NCI-H1048 (cell line): ENCODE measurements around the gene ESRRG.
A peak's percentile ranks its signal among the peaks of the same experiment; 100 is the strongest.

Source experiments
- DNase-seq: peaks from one replicate; lab custom pipeline; 2025; lab: John Stamatoyannopoulos, UW

Gene ESRRG

DNA sequence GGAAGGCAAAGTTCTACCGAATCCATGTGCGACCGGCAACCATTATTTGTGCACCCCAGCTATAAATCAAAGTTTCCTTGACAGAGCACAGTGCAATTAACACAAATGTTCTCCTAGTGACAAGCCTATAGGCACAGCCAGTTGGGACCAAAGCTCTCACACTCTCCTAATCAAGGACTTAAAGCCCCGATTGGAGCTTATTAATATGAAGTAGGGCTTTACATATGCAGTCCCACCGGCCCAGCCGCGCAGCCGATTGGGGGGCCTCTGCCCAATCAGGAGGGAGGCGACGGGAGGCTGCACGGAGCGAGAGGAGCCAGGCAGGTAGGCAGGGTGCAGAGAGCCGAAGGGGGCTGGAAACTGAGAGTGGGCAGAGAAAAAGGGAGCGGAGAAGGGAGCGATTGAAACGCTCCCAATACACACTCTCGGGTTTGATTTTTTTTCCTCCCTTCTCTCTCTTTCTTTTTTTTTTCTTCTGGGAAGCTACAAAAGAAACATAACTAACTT, at the start of gene ESRRG:
ESRRG (minus strand) TSS at position 156 of the 507 bp plus-strand sequence; CDS start at position 26, 130 bp downstream.
- no peak for DNase-seq

DNA sequence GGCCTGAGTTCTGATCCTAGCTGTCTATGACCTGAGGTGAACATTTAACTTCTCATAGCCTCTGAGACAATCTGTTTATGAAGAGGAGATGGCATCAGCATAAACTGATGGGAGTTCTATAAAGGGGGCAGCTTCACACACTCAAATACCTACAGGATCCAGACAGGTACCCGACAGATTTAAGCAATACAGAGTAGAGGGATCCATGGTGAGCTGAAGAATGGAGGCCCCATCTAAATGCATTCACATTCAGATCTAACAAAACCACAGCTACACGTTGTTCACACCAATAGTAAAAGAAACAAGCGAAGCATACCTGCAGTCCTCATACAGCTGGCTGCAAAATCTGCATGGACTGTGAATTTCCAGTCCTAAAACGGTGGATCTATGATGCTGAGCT, 48.7 kb upstream of the ESRRG start:
- no peak for DNase-seq

DNA sequence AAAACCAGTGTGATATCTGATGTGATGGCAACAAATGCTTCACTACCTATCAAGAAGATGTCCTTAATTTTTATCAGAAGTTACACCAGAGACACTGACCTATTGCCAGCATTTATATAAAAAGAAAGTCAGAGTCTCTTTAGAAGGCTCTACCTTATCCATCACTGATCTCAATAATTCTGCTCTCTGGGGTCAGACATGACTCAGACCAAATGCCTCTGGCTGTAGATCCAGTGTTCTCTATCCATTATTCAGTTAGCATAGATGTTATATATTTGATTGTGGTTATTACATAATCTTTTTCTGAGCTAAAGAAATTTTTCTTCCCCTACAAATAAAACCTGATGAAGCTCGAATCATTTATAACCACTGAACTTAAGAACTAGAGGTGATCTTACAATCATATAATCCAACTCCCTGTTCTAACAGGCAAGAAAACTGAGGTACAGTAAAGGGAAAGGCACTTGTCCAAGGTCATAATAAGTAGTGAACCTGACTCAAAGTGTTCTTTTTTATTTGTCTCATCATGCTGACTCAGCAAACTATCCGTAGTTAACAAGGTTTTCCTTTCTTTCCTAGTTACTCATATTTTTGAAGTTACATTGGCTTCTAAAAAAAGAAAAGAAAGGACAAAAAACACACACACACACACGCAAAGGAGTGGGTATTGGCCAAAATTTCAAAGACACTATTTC, 43.6 kb upstream of the ESRRG start:
- DNase-seq: no peak

DNA sequence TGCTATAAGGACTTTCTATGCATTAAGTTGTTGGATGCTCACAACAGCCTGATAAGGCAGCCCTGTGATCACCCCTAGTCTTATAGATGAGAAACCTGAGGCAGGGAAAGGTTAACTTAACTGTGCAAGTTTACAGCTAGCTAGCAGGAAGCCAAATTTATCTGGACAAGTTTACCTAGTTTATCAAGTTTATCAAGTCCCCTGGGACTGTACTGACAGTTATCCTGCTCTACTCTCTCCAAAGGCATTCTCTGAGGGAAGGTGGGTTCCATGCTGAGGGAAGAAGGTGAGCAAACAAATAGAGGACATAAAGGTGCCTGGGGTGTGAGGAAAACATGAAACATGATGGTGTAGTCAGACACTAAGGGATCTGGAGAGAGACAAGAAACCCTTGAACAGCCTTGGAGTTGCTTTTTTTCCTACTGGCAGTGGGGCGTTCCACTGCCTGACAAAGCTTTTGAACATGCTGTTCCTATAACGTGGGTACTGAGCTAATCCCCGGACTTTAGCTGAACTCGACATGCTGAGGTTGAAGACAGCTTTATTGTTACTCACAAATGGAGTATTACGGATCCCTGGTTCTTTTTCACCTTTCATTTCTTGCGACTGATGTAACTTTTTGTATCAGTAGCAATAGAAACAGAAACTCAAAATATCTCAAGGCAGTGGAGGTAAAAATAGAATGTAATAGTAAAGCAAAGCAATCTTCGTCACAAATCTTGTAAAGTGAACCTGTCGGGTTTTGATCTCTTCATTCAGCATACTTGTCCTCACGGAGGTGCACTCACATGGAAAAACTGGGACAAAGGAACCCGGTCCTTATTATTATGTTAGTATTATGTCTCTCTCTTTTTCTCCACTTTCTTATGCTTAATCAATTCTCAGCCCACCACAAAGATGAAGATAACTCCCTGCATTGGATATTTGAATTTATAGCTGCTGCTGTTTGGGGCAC, 42.4 kb upstream of the ESRRG start:
- no peak for DNase-seq

DNA sequence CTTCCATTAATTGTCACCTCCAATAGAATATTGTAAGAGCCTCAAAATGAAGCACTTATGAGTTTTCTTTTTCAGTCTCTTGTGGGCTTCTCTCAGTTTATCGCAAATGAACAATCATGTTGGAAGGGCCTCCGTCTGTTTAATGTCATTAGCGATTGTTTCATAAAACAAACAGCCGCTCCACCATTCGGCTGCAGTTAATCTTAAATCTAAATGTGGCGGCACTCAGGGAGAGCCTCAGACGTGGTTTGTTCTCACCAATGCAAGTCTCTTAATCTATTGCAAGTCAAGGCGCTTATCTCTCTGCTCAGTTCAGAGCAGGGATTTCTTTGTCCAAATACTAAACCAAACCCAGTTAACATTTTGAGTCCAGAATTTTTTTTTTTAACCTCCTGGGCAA, 34.9 kb upstream of the ESRRG start:
- no peak for DNase-seq

DNA sequence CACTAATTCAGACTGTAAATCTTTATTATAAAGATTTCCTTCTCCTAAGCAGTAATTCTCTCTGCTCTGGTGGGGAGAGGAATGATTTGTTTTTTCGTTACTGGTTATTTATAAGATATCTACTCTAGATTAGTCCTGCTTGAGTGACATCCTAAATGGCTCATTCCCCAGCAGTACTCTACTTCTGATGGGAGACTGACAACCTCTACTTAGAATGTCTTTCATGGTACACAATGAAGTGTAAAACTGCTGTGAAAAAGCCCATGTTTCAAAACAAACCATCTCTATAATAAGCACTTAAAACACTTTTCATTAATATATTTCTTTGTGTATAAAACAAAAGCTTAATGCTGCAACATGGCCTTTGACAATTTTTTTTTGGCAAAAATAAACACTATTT, 33.9 kb upstream of the ESRRG start:
- no peak for DNase-seq

DNA sequence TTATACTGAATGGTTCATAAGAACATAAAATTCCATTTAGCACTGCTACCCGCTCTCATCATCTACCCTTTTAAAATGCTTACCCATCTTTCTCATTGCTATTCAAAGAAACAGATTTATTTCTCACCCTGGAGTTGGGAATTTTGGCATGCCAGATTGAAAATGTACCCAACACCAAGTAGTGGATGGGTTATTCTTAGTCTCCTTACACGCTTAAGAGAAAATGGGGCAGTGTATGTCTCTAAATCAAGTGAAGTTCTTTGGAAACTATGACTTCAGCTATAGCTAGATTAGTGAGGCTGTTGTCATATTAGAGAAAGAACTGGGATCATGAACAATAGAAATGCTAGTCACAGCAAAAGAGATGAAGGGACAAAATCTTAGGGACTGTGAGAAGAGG, 27.7 kb upstream of the ESRRG start:
- no peak for DNase-seq

DNA sequence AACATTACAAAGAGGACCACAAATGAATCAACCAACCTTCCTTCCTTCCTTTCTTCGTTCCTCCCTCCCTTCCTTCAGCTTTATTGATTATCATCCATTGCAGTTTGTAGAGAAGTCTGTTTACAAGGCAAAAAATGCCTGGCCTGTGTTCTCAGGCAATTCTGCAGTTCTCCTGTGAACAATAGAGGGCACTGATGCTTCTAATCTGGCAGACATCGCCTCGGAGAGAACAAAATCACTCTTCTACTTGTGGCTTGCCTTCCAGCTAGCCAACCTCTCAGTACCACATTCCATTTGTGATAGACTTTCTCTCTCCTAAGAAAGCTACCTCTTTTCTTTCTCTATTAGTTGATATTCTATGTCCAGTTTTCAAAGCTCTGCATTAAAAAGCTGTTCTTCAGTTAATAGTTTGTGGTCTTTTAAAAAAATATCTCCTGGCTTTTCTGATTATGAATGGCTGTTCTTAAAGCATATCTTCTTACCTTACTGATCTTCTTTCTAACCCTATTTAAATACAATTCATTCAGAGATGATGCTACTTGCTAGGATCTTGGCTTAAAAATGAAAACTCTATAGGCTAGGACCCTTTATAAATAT, 26.9 kb upstream of the ESRRG start:
- DNase-seq: peak; percentile 51

DNA sequence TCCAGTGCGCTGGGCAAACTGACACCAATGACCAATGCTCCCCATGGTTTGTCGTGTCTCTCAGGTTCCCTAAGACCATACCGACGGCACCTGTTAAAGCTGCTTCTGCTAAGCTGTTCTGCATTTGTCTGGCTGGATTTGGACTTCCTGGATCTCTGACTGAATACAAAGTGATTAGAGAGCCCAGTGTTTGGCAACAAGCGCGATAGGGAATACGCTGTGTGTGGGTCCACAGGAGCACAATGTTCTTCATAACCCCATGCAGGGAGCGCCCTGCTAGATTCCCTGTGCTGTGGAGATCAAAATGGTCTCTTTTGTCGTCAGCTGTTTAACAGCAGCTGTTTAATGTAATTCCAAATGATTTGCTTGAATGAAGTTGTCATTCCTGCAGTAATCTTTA, 26.0 kb upstream of the ESRRG start:
- no peak for DNase-seq

DNA sequence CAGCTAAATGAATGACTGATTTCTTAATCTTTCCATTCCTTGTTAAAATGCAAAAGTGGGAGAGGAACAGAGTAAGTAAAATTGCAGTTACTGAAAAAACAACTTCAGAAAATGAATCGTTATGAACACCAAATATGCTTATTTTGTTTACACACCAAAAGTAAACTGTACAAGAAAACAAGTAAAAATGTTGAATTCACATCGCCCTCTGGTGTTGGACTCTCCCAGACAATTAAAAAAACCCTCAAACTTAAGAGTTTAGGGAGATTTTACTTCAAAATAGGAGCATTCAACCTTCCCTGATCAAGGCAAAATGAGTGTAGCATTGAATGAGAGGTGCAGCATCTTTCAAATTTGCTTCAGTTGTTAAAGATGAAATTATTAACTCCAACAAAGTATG, 19.4 kb upstream of the ESRRG start:
- no peak for DNase-seq

DNA sequence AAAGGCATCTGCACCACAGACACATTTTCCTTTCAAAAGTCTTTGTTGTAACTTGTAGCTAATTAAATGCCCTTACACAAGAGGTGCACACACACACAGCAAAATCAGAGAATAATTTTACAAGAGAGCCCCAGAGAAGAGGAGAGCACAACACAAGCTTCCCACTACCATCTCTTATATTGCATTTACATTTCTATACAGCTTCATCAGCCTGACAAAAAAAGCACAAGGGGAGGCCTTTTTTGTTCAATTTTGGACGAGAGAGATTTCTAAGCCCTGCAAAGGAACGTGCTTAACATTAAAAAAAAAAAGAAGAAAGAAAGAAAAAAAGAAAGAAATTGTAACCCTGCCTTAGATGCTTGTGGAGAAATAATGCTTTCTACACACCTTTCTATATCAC, 17.1 kb upstream of the ESRRG start:
- DNase-seq: no peak

DNA sequence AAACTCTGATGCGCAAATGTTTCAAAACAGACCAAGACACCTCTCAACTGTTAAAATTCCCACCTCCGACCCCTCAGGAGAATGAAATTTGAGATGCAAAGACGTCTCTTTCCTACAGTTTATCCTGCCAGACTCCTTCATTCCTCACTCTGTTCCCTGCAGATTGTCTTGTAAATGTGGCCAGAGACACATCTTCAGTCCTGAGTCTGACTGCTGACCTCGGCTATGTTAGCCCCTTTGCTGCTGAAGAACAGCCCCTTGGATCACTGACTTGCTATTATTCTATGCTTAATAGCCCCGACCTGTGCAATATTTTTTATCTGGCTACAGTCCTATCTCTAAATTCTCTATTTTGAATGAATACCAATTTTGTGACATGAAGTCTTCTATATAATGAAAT, 16.6 kb upstream of the ESRRG start:
- no peak for DNase-seq

DNA sequence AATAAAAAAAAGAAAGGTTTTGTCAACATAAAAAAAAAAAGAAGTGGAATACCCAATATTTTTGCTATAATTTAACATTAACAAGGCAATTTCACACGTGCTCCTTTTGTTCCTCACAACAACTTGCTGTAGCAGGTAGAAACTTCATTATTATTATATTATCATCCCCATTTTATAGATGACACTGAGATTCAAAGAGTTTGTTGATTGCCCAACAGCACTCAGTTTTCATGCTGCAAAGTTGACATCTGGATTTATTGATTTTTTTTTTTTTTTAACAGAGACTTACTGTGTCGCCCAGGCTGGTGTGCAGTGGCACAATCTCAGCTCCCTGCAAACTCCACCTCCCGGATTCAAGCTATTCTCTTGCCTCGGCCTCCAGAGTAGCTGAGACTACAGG, 8.9 kb upstream of the ESRRG start:
- no peak for DNase-seq

DNA sequence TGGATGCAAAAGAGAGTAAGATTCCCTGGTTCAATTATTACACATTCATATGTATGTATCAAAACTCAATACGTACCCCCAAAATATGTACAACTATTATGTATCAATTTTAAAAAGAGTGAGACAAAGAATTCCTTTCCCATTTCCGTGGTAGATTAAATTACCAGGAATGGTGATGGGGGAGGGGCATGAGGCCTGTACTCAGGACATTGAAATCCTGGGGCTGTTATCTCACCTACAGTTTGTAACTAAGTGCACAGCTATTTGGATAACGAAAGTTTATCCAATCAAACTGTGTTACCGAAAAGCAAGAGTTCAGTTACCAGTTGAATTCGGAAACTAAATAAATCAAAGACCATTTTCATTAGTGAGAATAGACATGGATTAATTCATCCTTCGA, 8.3 kb upstream of the ESRRG start:
- no peak for DNase-seq

DNA sequence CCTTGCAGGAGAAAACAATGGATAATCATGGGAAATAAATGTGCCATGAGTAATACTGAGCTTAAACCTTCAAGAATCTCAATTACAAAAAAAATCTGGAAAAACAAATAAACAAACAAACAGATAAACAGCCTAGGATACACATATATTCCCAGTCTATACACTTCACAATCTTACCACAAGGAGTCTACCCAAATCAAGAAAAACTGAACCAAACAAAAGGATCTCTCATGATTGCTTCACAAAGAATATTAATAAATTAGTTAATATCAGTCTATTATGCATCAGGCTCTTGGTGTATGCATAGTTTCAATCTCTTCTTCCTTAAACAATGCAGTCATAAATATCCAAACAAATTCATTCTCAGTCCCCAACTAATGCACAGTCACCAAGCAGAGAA, 3.2 kb upstream of the ESRRG start:
- DNase-seq: no peak

DNA sequence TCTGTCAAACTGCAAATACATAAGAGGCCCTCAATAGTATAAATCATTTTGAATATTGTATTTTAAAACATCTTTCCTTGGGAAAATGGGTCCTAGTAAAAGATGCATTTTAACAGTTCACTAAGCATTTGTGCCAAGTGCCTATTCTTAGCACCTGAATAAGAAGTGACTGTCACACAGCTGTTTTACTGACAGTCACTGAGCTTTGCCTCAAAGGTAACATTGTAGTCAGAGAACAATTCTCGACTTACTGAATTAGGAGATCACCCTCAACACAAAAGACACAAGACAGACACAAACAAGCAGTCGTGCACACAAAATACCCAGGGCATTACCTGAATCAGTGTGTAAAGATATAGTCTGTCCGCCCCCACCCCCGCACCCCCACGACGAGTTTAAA, 408 bp downstream of the ESRRG start:
- no peak for DNase-seq

DNA sequence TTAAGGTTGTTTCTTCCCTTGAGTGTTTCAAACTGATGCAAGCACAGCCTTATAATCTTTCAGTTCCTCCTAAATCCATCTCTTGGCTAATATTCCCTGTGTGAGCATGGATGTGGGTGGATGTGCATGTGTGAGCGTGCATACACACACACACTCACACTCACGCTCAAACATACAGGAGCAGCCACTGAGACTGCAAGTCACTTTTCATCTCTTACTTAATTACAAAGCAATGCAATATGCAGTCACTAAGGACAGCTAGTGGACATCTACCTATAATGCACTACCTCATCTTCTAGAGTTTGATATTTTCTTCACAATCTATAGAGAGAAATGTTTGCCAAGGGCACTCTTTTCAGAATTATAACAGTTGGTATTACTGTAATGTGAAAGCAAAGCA, 1.4 kb downstream of the ESRRG start:
- no peak for DNase-seq

DNA sequence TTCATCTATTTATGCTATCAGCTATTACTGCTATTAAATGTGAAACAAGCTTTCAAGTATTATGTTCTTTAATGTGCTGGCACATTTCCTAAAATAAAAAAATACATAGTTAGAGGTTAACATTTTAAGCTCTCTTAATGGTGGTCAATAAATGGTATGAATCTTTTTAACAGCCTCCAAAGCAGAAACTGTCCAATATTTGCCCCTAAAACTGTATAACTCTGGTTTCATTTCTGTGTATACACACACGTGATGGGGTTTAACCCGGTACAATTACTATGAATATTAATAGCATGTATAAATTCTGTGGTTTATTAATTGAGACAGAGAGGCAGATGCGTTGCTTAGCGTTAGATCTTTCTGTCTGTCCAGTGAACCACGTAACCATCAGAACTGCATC, 2.2 kb downstream of the ESRRG start:
- DNase-seq: no peak

DNA sequence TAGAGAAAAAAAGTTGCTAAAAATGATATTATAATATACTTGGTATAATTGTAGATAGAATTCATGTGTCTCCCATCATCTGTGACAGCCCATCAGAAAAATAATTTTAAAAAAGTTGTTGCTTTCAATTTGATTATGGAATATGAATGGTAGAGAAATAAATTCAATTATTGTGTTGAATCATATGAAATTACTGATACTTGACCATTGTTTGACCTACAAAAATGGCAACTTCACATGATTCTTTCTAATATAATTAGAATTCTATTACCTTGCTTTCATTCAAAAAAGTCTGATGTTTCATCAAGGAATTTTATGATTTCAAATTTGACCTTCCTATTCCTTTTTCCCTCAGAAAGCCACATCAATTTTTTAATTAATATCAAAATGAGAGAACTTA, 11.5 kb downstream of the ESRRG start:
- no peak for DNase-seq

DNA sequence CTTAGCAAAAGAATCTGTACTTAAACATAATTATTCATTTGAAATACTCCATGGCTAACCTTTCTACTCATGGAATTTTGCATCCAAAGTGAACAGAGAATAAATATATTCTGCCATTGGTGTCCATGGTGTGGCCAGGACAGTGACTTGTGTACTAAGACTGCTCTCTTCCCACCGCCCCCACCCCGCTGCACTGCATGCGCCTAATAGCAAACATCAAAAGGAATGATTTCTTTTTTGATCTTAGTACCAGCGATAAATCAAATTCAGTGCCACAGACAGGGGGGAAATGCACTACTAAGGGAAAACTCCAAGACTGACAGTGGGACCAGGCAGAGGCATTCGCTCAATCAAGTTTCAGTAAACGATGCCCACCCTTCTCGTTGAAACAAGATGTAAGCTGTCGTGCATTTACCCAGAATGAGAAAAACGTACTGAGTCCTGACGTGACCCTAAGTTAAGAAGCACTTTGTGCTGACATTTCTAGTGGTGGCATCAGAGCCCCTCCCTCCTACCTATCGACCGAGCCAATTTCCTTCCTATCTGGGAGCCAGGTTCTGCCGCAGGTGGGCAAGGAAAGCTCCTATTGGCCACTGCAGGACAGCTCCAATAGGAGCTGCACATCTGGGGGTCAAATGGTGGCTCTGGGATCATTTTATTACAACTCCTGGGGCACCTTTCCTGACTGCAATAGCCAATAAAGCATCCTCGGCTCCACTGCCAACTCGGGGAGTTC, 12.5 kb downstream of the ESRRG start:
- no peak for DNase-seq

DNA sequence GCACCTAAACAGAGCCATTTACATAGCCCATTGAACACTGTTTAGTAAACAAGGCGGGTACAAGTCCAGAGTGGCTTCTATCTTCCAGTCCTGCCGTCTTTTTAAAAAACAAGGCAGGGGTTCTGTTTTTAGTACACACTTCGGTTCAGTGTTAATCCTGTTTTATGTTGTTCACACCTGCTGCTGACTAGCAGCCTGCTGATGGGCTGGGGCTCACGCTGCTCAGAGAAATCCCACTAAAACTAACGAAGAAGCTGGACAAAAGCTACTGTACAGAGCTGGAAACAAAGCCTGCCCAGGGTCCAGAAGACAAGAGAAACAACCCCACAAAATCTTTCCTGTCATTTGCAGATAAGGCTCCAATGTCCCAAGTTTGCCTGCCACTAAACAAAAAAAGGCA, 13.2 kb downstream of the ESRRG start:
- DNase-seq: no peak

DNA sequence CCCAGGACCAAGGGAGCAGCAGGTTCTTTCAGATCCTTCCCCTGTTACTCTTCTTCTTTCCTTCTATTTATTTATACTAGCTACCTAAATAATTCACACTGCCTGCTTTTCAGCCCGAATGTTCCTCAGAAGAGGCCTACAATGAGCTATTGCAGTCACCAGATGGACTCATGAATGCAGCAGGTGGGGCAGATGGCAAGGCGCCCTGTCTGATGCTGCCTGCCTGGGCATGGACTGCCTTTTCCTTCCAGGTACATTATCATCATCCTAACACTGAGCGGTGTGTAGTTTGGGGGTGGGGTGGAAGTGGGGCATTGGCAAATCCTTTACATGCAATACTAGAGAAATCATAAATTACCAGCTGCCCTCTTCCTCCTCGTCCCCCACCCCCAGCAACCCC, 17.6 kb downstream of the ESRRG start:
- DNase-seq: no peak
